Skeletal muscle tissue (tissue), 4 donors: Measurements from ENCODE around the gene RUNX3. TPM values are rescaled to one million over a fixed set of nuclear protein-coding genes. Genes with fewer than 3 reads are reported as not detected.

Experiments
- H3K27ac ChIP-seq: one replicate; pipeline ENCODE4 v1.7.0; 2013; ENCODE audit warnings: mild to moderate bottlenecking, low read depth, low read length, inconsistent platforms
- H3K27me3 ChIP-seq, 3 donors: one replicate each; pipeline ENCODE4 v1.7.0; 2013; ENCODE audit warnings: low read length in 3 of 3; ENCODE audit not compliant: control insufficient read depth in 3 of 3, insufficient read depth in 3 of 3
- H3K36me3 ChIP-seq, 3 donors: one replicate each; pipeline ENCODE4 v1.7.0; 2013; ENCODE audit warnings: low read length in 3 of 3; ENCODE audit not compliant: control insufficient read depth in 3 of 3, insufficient read depth in 3 of 3
- H3K4me1 ChIP-seq, 3 donors: one replicate each; pipeline ENCODE4 v1.7.0; 2013; ENCODE audit warnings: low read length in 3 of 3, mild to moderate bottlenecking in 3 of 3; ENCODE audit not compliant: control insufficient read depth in 3 of 3, insufficient read depth in 3 of 3
- H3K4me3 ChIP-seq, 3 donors: one replicate each; pipeline ENCODE4 v1.7.0; 2013; ENCODE audit warnings: low read length in 3 of 3
- H3K9ac ChIP-seq, 3 donors: one replicate each; pipeline ENCODE4 v1.7.0; 2013; ENCODE audit warnings: low read length in 3 of 3, mild to moderate bottlenecking in 3 of 3, moderate library complexity in 2 of 3, low read depth in 1 of 3
- H3K9me3 ChIP-seq, 3 donors: one replicate each; pipeline ENCODE4 v1.7.0; 2013; ENCODE audit warnings: low read length in 3 of 3; ENCODE audit not compliant: control insufficient read depth in 3 of 3
- total RNA-seq: library from RNA; depleted of rRNA; stranded (reverse); fragments of >200 nt; gene quantifications from one replicate; pipeline ENCODE4 v1.2.3, GENCODE V29; 2014
- donor health status: Osteomylitis.

RUNX3 gene
- total RNA-seq, 1 donor from 2014 or later, result under 0.01 TPM

- Histone ChIP-seq H3K9ac (no peak overlapping the region), H3K27ac (no peak overlapping the region), H3K4me3 (no peak overlapping the region), H3K9me3 (no peaks in the 10 kb centered on the region), H3K27me3 (peaks cover 36 to 49% (median 47%) of the 10 kb centered on the region in 3 donors), H3K4me1 (peaks cover 3 to 6% (median 4%) of the 10 kb centered on the region in 3 donors), H3K36me3 (no peaks in the 10 kb centered on the region)
Observed at GRCh38 chr1:24936684-24937083, 6.6 kb upstream of the RUNX3 start.

DNA sequence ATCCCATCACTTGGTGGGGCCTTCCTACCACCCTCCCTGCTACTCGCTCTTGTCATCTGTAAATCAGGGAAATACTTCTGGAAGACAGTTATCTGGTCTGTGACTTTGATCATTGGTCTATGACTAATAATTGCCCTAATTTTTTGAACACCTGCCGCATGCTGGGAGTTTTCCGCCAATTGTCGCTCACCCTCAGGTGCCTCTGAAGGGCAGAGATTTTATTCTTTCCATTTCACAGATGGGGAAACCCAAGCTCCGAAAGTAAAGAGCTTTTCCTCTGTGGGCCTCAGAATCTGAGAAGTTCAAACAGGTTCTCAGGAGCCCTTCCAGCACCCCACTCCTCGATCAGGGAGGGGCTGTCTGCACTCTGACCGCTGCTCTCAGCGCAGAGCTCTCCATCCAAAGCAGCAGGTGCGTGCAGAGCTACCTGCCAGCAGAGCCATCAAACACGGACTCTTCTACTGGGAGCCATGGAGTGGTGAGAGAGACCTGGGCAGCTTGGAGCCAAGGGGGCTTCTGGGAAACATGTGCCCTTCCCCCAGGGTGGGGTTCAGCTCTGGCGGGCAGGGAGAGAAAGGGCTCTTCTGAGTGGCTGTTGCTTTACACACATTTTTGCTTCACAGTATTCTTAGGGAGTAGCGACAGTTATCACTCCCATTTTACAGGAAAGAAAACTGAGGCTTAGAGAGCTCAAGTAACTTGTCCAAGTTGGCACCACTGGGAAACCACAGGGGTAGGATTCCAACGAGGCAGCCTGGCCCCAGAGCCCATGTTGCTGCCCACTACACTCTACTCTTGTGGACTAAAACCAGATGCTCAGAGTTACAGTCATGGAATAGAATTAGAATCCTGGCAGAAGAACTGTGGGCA lies 5.8 kb upstream of the RUNX3 start:
- H3K9me3 ChIP-seq, result no peaks in the 10 kb centered on the region
- peaks cover 40 to 56% (median 54%) of the 10 kb centered on the region in 3 donors for H3K27me3 ChIP-seq
- no peak overlapping the region for H3K27ac ChIP-seq

DNA sequence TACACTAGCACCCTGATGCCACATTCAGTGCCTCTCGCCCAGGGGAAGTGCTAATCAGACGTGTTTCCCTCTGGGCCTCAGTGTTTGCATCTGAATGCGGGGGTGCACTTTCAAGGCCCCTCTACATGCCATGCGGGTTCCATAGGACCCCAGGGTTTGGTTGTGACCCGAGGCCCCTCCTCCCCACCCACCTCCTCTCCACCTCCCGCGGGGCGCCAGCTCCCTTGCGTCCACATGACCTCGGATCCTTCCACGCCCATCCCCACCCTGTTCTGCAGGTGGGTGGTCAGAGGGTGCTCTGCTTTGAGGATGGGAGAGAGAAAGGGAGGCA lies 5.1 kb upstream of the RUNX3 start:
- no peaks in the 10 kb centered on the region for H3K36me3 ChIP-seq
- H3K27me3 ChIP-seq, result peaks cover 47 to 62% (median 61%) of the 10 kb centered on the region in 3 donors
- H3K4me1 ChIP-seq, result peaks cover 5 to 14% (median 8%) of the 10 kb centered on the region in 3 donors
- no peak overlapping the region for H3K27ac ChIP-seq
- no peak overlapping the region for H3K9ac ChIP-seq
- H3K9me3 ChIP-seq, result no peaks in the 10 kb centered on the region
- no peak overlapping the region for H3K4me3 ChIP-seq

More for the DNA sequence above, 5.8 kb upstream of the RUNX3 start:
- peaks cover 5 to 12% (median 8%) of the 10 kb centered on the region in 3 donors for H3K4me1 ChIP-seq
- no peaks in the 10 kb centered on the region for H3K36me3 ChIP-seq
- H3K4me3 ChIP-seq, result no peak overlapping the region
- H3K9ac ChIP-seq, result no peak overlapping the region

- no peak overlapping the region for H3K27ac ChIP-seq
- H3K9ac ChIP-seq, result no peak overlapping the region
- H3K4me1 ChIP-seq, result peaks cover 5 to 14% (median 8%) of the 10 kb centered on the region in 3 donors
- H3K9me3 ChIP-seq, result no peaks in the 10 kb centered on the region
- H3K36me3 ChIP-seq, result no peaks in the 10 kb centered on the region
- no peak overlapping the region for H3K4me3 ChIP-seq
- peaks cover 48 to 64% (median 64%) of the 10 kb centered on the region in 3 donors for H3K27me3 ChIP-seq
Observed at GRCh38 chr1:24934310-24935195, 4.5 kb upstream of the RUNX3 start.

GRCh38 chr1:24933468-24933867 lies 3.4 kb upstream of the RUNX3 start:
- no peak overlapping the region for H3K27ac ChIP-seq
- H3K4me1 ChIP-seq, result peaks cover 8 to 18% (median 9%) of the 10 kb centered on the region in 3 donors
- no peak overlapping the region for H3K4me3 ChIP-seq
- H3K27me3 ChIP-seq, result peaks cover 56 to 74% (median 74%) of the 10 kb centered on the region in 3 donors
- H3K9me3 ChIP-seq, result no peaks in the 10 kb centered on the region
- H3K9ac ChIP-seq, result no peak overlapping the region
- H3K36me3 ChIP-seq, result no peaks in the 10 kb centered on the region

DNA sequence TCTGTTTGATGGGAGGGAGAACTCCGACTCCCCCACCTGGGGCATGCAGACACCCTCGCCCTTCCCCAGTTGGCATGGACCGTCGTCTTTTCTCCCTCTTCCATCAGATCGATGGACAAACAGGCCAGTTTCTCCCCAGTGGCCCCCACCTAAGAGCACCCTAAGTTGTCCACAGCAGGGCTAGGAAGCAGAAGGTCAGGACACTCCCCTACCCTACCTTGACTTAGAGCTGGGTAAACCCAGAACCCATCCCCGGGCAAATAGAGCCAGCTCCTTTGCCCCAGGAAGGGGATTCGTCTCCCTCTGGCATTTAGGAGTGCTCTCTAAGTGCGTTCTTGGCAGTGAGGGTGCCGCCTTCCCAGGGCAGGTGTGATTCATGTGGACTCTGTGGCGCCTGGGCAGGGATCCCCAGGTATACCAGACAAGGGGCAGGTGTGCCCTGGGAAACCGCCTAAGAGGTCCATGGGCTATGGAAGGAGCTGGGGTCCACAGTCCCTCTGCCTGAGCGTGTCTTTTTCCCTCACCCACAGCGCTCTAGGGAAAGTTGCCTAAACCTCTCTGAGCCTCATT lies 2.7 kb upstream of the RUNX3 start:
- Histone ChIP-seq H3K27ac (no peak overlapping the region), H3K4me3 (no peak overlapping the region), H3K9ac (no peak overlapping the region), H3K4me1 (peaks cover 8 to 18% (median 9%) of the 10 kb centered on the region in 3 donors), H3K9me3 (no peaks in the 10 kb centered on the region), H3K27me3 (peaks cover 62 to 81% (median 77%) of the 10 kb centered on the region in 3 donors), H3K36me3 (no peaks in the 10 kb centered on the region)

DNA sequence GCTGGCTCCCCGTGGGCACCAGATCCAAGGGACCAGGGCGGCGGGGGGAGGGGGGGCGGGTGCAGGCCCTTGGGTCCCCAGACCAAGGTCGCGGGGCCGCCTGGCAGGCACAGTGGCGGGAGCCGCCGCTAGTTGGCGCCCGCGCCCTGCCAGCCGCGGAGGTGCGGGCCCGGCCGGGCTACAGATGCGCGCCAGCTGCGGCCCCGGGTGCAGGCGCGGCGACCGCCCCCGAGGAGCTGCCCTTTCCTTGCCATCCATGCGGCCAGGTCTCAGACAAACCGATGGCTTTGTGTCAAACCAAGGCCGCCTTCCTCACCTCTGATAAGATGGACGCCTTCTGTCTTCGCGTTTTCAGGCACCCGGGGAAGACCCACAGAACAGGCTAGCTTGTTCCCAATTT lies 2.2 kb upstream of the RUNX3 start:
- Histone ChIP-seq H3K27ac (no peak overlapping the region), H3K4me1 (peaks cover 8 to 18% (median 9%) of the 10 kb centered on the region in 3 donors), H3K9me3 (no peaks in the 10 kb centered on the region), H3K36me3 (no peaks in the 10 kb centered on the region), H3K9ac (no peak overlapping the region), H3K27me3 (peaks cover 67 to 86% (median 77%) of the 10 kb centered on the region in 3 donors), H3K4me3 (peak overlapping the region in 1 of 3 donors; percentile 49)

GRCh38 chr1:24931468-24932231 lies 1.6 kb upstream of the RUNX3 start:
- Histone ChIP-seq H3K27ac (no peak overlapping the region), H3K36me3 (no peaks in the 10 kb centered on the region), H3K4me1 (peaks cover 8 to 18% (median 9%) of the 10 kb centered on the region in 3 donors), H3K27me3 (peaks cover 73 to 89% (median 81%) of the 10 kb centered on the region in 3 donors), H3K9ac (no peak overlapping the region), H3K4me3 (peak overlapping the region in 2 of 3 donors; percentile 12 to 49), H3K9me3 (no peaks in the 10 kb centered on the region)

DNA sequence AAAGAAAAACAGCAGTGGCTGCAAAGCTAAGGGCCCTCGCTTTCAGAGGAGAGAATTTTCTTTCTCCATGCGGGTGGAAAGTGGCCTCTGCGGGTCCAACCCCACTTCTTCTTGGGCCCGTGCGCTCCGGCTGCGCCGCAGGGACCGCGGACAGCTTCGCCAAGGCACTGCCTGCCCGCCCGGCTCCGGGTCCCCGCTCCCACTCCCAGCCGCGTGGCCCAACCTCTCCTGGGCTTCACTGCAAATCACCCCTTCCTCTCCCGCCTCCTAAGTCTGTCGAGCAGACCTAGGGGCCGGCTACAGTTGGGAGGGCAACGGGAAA lies 1.0 kb upstream of the RUNX3 start:
- Histone ChIP-seq H3K4me1 (peaks cover 9 to 18% (median 10%) of the 10 kb centered on the region in 3 donors), H3K27me3 (peaks cover 79 to 95% (median 84%) of the 10 kb centered on the region in 3 donors), H3K9ac (no peak overlapping the region), H3K9me3 (no peaks in the 10 kb centered on the region), H3K36me3 (no peaks in the 10 kb centered on the region), H3K4me3 (no peak overlapping the region), H3K27ac (no peak overlapping the region)
